ENCODE data around the gene CORIN.

- TF ChIP-seq CTCF (optimal IDR thresholded peaks at IDR 0.05 in 1 of 3, IDR thresholded peaks at IDR 0.05 in 1 of 3, conservative IDR thresholded peaks at IDR 0.05 in 1 of 3; ENCODE audit: extremely low read depth in 1 of 3, insufficient read depth in 2 of 3, low read length in 3 of 3) (no peak), EZH2 (IDR thresholded peaks at IDR 0.05; ENCODE audit: low read length) (no peak)
These were observed 118.3 kb downstream of the CORIN start for GRCh38 chr4:47719576-47719975.

All from keratinocyte (primary cell).